H1 (cell line): Measurements from ENCODE around the gene DYNC2I2. TPM values are rescaled to one million over a fixed set of nuclear protein-coding genes. Genes with fewer than 3 reads are reported as not detected.
"Not testable (repeated sequence)": the region's sequence is repeated elsewhere in the genome, so short reads cannot be mapped to it uniquely, and the experiment has no call there.

Experiments used
- CTCF ChIA-PET: fragments of 300-600 bp; sonication (Branson Sonifier 250); formaldehyde crosslinking; loops from one replicate; lab custom pipeline; 2021; ENCODE audit not compliant: partially characterized antibody; lab: Charles Lee
- POLR2A ChIA-PET: fragments of 300-600 bp; sonication (Branson Sonifier 250); formaldehyde crosslinking; loops from one replicate; lab custom pipeline; 2021; ENCODE audit warnings: inconsistent platforms; ENCODE audit not compliant: partially characterized antibody; lab: Charles Lee
- DNase-seq, 2 experiments: peaks; one replicate each; pipeline versions ENCODE4 v3.0.0 to v3.0.0-alpha.2; 2010 to 2022; ENCODE audit warnings: low spot score in 2 of 2, low read depth in 1 of 2, mixed read lengths in 1 of 2
- FAIRE-seq: peaks from 2 replicates; lab custom pipeline; 2011; peaks lifted over from hg19 to GRCh38; lab: Jason Lieb, UNC
- H2AFZ ChIP-seq: 2 replicates; pipeline ENCODE4 v1.8.1; 2012; ENCODE audit warnings: low read length, inconsistent platforms
- H2AK5ac ChIP-seq: 2 replicates; pipeline ENCODE4 v1.6.1; 2013; ENCODE audit warnings: low read depth, low read length
- H2BK120ac ChIP-seq: replicated peaks from 2 replicates; pipeline ENCODE3; 2013; ENCODE audit warnings: low read depth, low read length, inconsistent platforms
- H2BK12ac ChIP-seq: 2 replicates; pipeline ENCODE4 v1.6.1; 2013; ENCODE audit warnings: low read depth, low read length
- H2BK15ac ChIP-seq: 2 replicates; pipeline ENCODE4 v1.6.1; 2013; ENCODE audit warnings: low read length
- H2BK20ac ChIP-seq: 2 replicates; pipeline ENCODE4 v1.6.1; 2013; ENCODE audit warnings: low read length
- H2BK5ac ChIP-seq: 2 replicates; pipeline ENCODE4 v1.6.1; 2013; ENCODE audit warnings: low read depth, low read length
- H3K14ac ChIP-seq: 2 replicates; pipeline ENCODE4 v1.6.1; 2013; ENCODE audit warnings: inconsistent platforms; ENCODE audit not compliant: insufficient read length
- H3K18ac ChIP-seq: 2 replicates; pipeline ENCODE4 v1.6.1; 2013; ENCODE audit warnings: low read length; ENCODE audit errors: extremely low read depth
- H3K23ac ChIP-seq: 2 replicates; pipeline ENCODE4 v1.6.1; 2013; ENCODE audit warnings: inconsistent platforms; ENCODE audit not compliant: insufficient read length
- H3K23me2 ChIP-seq: 2 replicates; pipeline ENCODE4 v1.6.1; 2013; ENCODE audit warnings: low read depth, low read length
- H3K27ac ChIP-seq: 2 replicates; pipeline ENCODE4 v1.6.1; 2011; ENCODE audit warnings: low read depth, low read length, inconsistent platforms
- H3K27me3 ChIP-seq, 4 experiments: replicated peaks in 1 of 4; 1 replicate in 1 of 4; 2 replicates in 3 of 4; pipeline versions ENCODE4 v1.6.1 to v1.8.1; 2011 to 2013; ENCODE audit warnings: low read length in 3 of 4, mild to moderate bottlenecking in 3 of 4, inconsistent platforms in 2 of 4, mixed read lengths in 2 of 4, moderate library complexity in 1 of 4; ENCODE audit not compliant: control insufficient read depth in 3 of 4, insufficient read depth in 3 of 4; ENCODE audit errors: extremely low read depth in 1 of 4
- H3K36me3 ChIP-seq, 4 experiments: 2 replicates each; pipeline versions ENCODE4 v1.6.1 to v1.8.1; 2011 to 2013; ENCODE audit warnings: mild to moderate bottlenecking in 4 of 4, low read length in 3 of 4, moderate library complexity in 2 of 4, control low read depth in 1 of 4, inconsistent platforms in 1 of 4; ENCODE audit not compliant: insufficient read depth in 4 of 4, control insufficient read depth in 2 of 4
- H3K4ac ChIP-seq: replicated peaks from 2 replicates; pipeline ENCODE3; 2013; ENCODE audit warnings: low read length, low read depth, mixed read lengths, inconsistent platforms; ENCODE audit not compliant: insufficient read length
- H3K4me1 ChIP-seq, 4 experiments: replicated peaks in 1 of 4; 1 replicate in 1 of 4; 2 replicates in 3 of 4; pipeline versions ENCODE4 v1.6.1 to v1.8.1; 2011 to 2013; ENCODE audit warnings: low read length in 3 of 4, inconsistent platforms in 2 of 4, mixed read lengths in 1 of 4; ENCODE audit not compliant: insufficient read depth in 4 of 4, control insufficient read depth in 3 of 4
- H3K4me2 ChIP-seq, 2 experiments: 2 replicates each; pipeline versions ENCODE4 v1.6.1 to v1.8.1; 2011 to 2013; ENCODE audit warnings: low read depth in 2 of 2, low read length in 2 of 2, control low read depth in 1 of 2, inconsistent platforms in 1 of 2, mild to moderate bottlenecking in 1 of 2; ENCODE audit not compliant: insufficient read depth in 1 of 2
- H3K4me3 ChIP-seq, 4 experiments: fragments of 200-600, 300-600 bp in 1 of 4; sonication (generic), shearing (Covaris generic), sonication (Bioruptor Twin) in 1 of 4; 2 replicates each; pipeline versions ENCODE4 v1.5.1 to v1.8.1; 2011 to 2016; ENCODE audit warnings: low read length in 4 of 4, low read depth in 3 of 4, control low read depth in 2 of 4, inconsistent platforms in 2 of 4, mild to moderate bottlenecking in 2 of 4, mixed read lengths in 1 of 4, moderate library complexity in 1 of 4; ENCODE audit not compliant: insufficient read depth in 2 of 4; ENCODE audit errors: extremely low read depth in 1 of 4
- H3K56ac ChIP-seq: replicated peaks from 2 replicates; pipeline ENCODE3; 2013; ENCODE audit warnings: low read depth, mild to moderate bottlenecking, mixed read lengths, low read length, inconsistent platforms; ENCODE audit not compliant: insufficient read length
- H3K79me1 ChIP-seq: 2 replicates; pipeline ENCODE4 v1.6.1; 2013; ENCODE audit warnings: low read depth, low read length, control low read depth
- H3K79me2 ChIP-seq, 2 experiments: 2 replicates each; pipeline versions ENCODE4 v1.6.1 to v1.8.1; 2012 to 2013; ENCODE audit warnings: low read length in 2 of 2, mild to moderate bottlenecking in 2 of 2, inconsistent platforms in 1 of 2; ENCODE audit not compliant: insufficient read depth in 2 of 2, control insufficient read depth in 1 of 2
- H3K9ac ChIP-seq, 4 experiments: replicated peaks in 1 of 4; 1 replicate in 1 of 4; 2 replicates in 3 of 4; pipeline versions ENCODE4 v1.6.1 to v1.8.1; 2011 to 2013; ENCODE audit warnings: low read depth in 3 of 4, low read length in 3 of 4, control low read depth in 2 of 4, mild to moderate bottlenecking in 2 of 4, moderate library complexity in 2 of 4, inconsistent platforms in 1 of 4; ENCODE audit errors: extremely low read depth in 1 of 4
- H3K9me3 ChIP-seq, 2 experiments: 2 replicates each; pipeline versions ENCODE4 v1.6.1 to v1.8.1; 2012 to 2013; ENCODE audit warnings: mild to moderate bottlenecking in 2 of 2, moderate library complexity in 2 of 2, control low read depth in 1 of 2, inconsistent platforms in 1 of 2, low read depth in 1 of 2, low read length in 1 of 2, mixed read lengths in 1 of 2; ENCODE audit not compliant: insufficient read depth in 2 of 2
- H4K20me1 ChIP-seq, 2 experiments: replicated peaks in 1 of 2; 2 replicates each; pipeline versions ENCODE3 to v1.8.1; 2011 to 2013; ENCODE audit warnings: inconsistent platforms in 2 of 2, low read length in 2 of 2, mild to moderate bottlenecking in 1 of 2; ENCODE audit not compliant: insufficient read depth in 2 of 2, control insufficient read depth in 1 of 2
- H4K5ac ChIP-seq: 2 replicates; pipeline ENCODE4 v1.6.1; 2013; ENCODE audit warnings: low read length, low read depth, mixed read lengths, inconsistent platforms; ENCODE audit not compliant: insufficient read length
- H4K8ac ChIP-seq: 2 replicates; pipeline ENCODE4 v1.8.0; 2013; ENCODE audit warnings: mild to moderate bottlenecking, moderate library complexity, low read length, inconsistent platforms; ENCODE audit not compliant: insufficient read depth; ENCODE audit errors: extremely low read depth
- H4K91ac ChIP-seq: replicated peaks from 2 replicates; pipeline ENCODE3; 2013; ENCODE audit warnings: low read length, mixed read lengths, inconsistent platforms; ENCODE audit not compliant: insufficient read length
- WGBS, 2 experiments: shearing (Covaris generic) in 1 of 2; methylation state at CpG; one replicate each; pipeline versions ENCODE4 v1.1.6 to v1.1.7; 2013 to 2015; ENCODE audit warnings: low lambda C conversion rate in 2 of 2, mixed read lengths in 2 of 2, inconsistent platforms in 1 of 2, low coverage in 1 of 2, missing lambda C conversion rate in 1 of 2; ENCODE audit not compliant: insufficient replicate concordance in 2 of 2, insufficient coverage in 1 of 2, insufficient read length in 1 of 2; ENCODE audit errors: extremely low coverage in 1 of 2, missing lambda C conversion rate in 1 of 2; 5-methylcytosine and 5-hydroxymethylcytosine counted together
- polyA plus RNA-seq, 7 experiments: library from polyadenylated mRNA; depleted of rRNA in 3 of 7; stranded (reverse) in 5 of 7; unstranded in 2 of 7; fragments of >200 nt in 5 of 7; fragments of 200-250 nt in 2 of 7; gene quantifications; 1 replicate in 5 of 7; 2 replicates in 1 of 7; 4 replicates in 1 of 7; pipeline versions ENCODE4 v1.2.1 to v1.2.3, GENCODE V29; 2011 to 2013; ENCODE audit warnings: missing spikeins in 2 of 7, mixed read lengths in 2 of 7
- total RNA-seq: library from RNA; stranded (reverse); fragmentation: NEBNext Ultra II Directional; extraction: Animal tissue kit (Norgen Biotek cat#: 25700); gene quantifications from 2 replicates; pipeline ENCODE4 v1.2.1, GENCODE V29; 2021

Gene DYNC2I2
- total and polyA plus RNA-seq, 2 of the 8 experiments (the other 6 are each of a cell fraction or from before 2014, with no cell fraction given) = 58.0 to 78.5 TPM

DNA sequence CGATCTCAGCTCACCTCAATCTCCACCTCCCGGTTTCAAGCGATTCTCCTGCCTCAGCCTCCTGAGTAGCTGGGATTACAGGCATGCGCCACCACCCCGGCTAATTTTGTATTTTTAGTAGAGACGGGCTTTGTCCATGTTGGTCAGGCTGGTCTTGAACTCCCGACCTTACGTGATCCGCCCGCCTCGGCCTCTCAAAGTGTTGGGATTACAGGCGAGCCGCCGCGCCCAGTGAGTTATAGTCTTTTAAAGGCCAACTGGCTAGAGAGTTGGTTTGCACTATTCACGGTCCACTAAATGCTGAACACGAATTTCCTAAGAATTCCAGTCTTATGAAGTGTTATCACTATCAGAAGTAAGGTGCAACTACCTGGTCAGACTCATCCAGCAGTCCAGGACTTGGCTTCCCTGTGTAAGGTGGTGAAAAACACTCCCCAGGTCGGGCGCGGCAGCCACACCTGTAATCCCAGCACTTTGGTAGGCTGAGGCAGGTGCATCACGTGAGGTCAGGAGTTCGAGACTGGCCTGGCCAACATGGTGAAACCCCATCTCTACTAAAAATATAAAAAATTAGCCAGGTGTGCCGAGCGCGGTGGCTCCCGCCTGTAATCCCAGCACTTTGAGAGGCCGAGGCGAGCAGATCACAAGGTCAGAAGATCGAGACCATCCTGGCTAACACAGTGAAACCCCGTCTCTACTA, 42.6 kb upstream of the DYNC2I2 start:
- not testable (repeated sequence) for H4K5ac ChIP-seq, H3K27me3 ChIP-seq, H2BK20ac ChIP-seq, H4K91ac ChIP-seq, H3K56ac ChIP-seq, FAIRE-seq, H2BK120ac ChIP-seq, H3K9ac ChIP-seq, H3K4me1 ChIP-seq, H2BK12ac ChIP-seq, H2AK5ac ChIP-seq, H2BK15ac ChIP-seq, DNase-seq, H3K4me2 ChIP-seq, H3K14ac ChIP-seq, H3K79me2 ChIP-seq, H3K23me2 ChIP-seq, H3K18ac ChIP-seq, H3K27ac ChIP-seq, H4K20me1 ChIP-seq, H4K8ac ChIP-seq, H3K4me3 ChIP-seq, H3K9me3 ChIP-seq, H3K4ac ChIP-seq, H2BK5ac ChIP-seq, H3K23ac ChIP-seq, H3K79me1 ChIP-seq, H2AFZ ChIP-seq
- POLR2A ChIA-PET = interaction anchor here (1.1 to 46.1 kb wide), 7 partner anchors 4 to 430 kb away, joined by 3 to 1197 read pairs (median 6); partner anchors contain the start of genes DYNC2I2, PKN3 and SET
- H3K36me3 ChIP-seq = peaks cover 11 to 22% (median 18%) of the 10 kb centered on the region in 4 experiments
- 92% methylated on average over 28 of the region's 30 CpGs; no CpG with 5 or more reads in 1 of the 2 experiments for WGBS, 2 experiments
- CTCF ChIA-PET = interaction anchor here (1.2 to 1.5 kb wide), 2 partner anchors 15 to 64 kb away, joined by 4 to 5 read pairs; no protein-coding TSS in a partner anchor
